Activated B cell treated with CpG ODN at 0.5 μM for 24 hours (primary cell): ENCODE measurements around the gene ECE2. TPM values are rescaled to one million over a fixed set of nuclear protein-coding genes. Genes with fewer than 3 reads are reported as not detected.

Experiments used
- ATAC-seq: fragments of 200-7000 bp; cut with Tn5 transposase; one replicate; pipeline ENCODE4 v1.10.0; 2021; ENCODE audit warnings: low read depth, mild to moderate bottlenecking, moderate library complexity
- CTCF ChIA-PET: fragments of 350-600 bp; sonication (Branson Sonifier 250); formaldehyde crosslinking; loops from one replicate; lab custom pipeline; 2021; ENCODE audit warnings: antibody characterized with exemption; lab: Charles Lee
- POLR2A ChIA-PET: fragments of 350-600 bp; sonication (Branson Sonifier 250); formaldehyde crosslinking; loops from one replicate; lab custom pipeline; 2021; ENCODE audit warnings: antibody characterized with exemption; lab: Charles Lee
- DNase-seq: peaks from one replicate; pipeline ENCODE4 v3.0.0; 2022
- H3K27ac Mint-ChIP-seq: one replicate; pipeline ENCODE4 v1.8.0; 2020; ENCODE audit warnings: mixed read lengths
- H3K27me3 Mint-ChIP-seq: one replicate; pipeline ENCODE4 v1.8.0; 2021; ENCODE audit warnings: mixed read lengths
- H3K36me3 Mint-ChIP-seq: one replicate; pipeline ENCODE4 v1.8.0; 2021; ENCODE audit warnings: low read depth, mixed read lengths
- H3K4me1 Mint-ChIP-seq: one replicate; pipeline ENCODE4 v1.8.0; 2021; ENCODE audit warnings: mixed read lengths
- H3K4me3 Mint-ChIP-seq: one replicate; pipeline ENCODE4 v1.8.0; 2020; ENCODE audit warnings: mild to moderate bottlenecking, mixed read lengths
- H3K9me3 Mint-ChIP-seq: one replicate; pipeline ENCODE4 v1.8.0; 2020; ENCODE audit warnings: mixed read lengths
- intact Hi-C: fragments of 100-400 bp; cut with micrococcal nuclease; formaldehyde crosslinking; loops from one replicate; pipeline ENCODE4 v1.15.1; 2024
- total RNA-seq: library from RNA; stranded (reverse); gene quantifications from 2 replicates; pipeline ENCODE4 v1.2.3, GENCODE V29; 2022
- TF ChIP-seq, protein P1 (sequence below): fragments of 200-600 bp; IDR thresholded peaks from one replicate; pipeline ENCODE4 v1.8.0; 2022; ENCODE audit warnings: antibody characterized with exemption, mild to moderate bottlenecking

ECE2 gene
- total RNA-seq, 1 donor from 2014 or later, result not detected

DNA sequence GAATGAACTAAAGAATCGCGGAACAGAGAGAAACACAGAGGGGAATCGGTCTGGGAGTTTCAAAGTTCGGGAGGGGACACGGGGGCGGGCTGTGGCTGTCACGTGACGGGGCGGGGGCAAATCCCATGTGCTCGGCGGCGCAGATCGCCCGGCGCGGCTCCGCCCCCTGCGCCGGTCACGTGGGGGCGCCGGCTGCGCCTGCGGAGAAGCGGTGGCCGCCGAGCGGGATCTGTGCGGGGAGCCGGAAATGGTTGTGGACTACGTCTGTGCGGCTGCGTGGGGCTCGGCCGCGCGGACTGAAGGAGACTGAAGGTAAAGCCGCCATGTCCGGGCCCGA is 38.5 kb downstream of the ECE2 start, which contains the start of gene EIF4G1:
Gene EIF4G1, plus strand, starts transcription at position 244 of the 337 bp plus-strand sequence. CDS start 1,191 bp downstream, outside the sequence.
- TF ChIP-seq, protein P1, sequence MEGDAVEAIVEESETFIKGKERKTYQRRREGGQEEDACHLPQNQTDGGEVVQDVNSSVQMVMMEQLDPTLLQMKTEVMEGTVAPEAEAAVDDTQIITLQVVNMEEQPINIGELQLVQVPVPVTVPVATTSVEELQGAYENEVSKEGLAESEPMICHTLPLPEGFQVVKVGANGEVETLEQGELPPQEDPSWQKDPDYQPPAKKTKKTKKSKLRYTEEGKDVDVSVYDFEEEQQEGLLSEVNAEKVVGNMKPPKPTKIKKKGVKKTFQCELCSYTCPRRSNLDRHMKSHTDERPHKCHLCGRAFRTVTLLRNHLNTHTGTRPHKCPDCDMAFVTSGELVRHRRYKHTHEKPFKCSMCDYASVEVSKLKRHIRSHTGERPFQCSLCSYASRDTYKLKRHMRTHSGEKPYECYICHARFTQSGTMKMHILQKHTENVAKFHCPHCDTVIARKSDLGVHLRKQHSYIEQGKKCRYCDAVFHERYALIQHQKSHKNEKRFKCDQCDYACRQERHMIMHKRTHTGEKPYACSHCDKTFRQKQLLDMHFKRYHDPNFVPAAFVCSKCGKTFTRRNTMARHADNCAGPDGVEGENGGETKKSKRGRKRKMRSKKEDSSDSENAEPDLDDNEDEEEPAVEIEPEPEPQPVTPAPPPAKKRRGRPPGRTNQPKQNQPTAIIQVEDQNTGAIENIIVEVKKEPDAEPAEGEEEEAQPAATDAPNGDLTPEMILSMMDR, result no peak
- Mint-ChIP-seq H3K27ac (peak within 1 kb of the TSS; percentile 88), H3K9me3 (no peaks in the 10 kb centered on the region), H3K4me1 (peaks cover 28% of the 10 kb centered on the region), H3K27me3 (no peaks in the 10 kb centered on the region), H3K4me3 (peak within 1 kb of the TSS; percentile 86), H3K36me3 (peaks cover 28% of the 10 kb centered on the region)
- ChIA-PET POLR2A (no interaction called here), CTCF (no interaction called here)
- peak; percentile 86 for ATAC-seq
- peak; percentile 92 for DNase-seq
- intact Hi-C loops, result loop anchor here (1.0 to 2.0 kb wide), 7 partner anchors 15 to 678 kb away; partner anchors contain the start of genes AP2M1, EEF1AKMT4, EIF2B5 and PSMD2

DNA sequence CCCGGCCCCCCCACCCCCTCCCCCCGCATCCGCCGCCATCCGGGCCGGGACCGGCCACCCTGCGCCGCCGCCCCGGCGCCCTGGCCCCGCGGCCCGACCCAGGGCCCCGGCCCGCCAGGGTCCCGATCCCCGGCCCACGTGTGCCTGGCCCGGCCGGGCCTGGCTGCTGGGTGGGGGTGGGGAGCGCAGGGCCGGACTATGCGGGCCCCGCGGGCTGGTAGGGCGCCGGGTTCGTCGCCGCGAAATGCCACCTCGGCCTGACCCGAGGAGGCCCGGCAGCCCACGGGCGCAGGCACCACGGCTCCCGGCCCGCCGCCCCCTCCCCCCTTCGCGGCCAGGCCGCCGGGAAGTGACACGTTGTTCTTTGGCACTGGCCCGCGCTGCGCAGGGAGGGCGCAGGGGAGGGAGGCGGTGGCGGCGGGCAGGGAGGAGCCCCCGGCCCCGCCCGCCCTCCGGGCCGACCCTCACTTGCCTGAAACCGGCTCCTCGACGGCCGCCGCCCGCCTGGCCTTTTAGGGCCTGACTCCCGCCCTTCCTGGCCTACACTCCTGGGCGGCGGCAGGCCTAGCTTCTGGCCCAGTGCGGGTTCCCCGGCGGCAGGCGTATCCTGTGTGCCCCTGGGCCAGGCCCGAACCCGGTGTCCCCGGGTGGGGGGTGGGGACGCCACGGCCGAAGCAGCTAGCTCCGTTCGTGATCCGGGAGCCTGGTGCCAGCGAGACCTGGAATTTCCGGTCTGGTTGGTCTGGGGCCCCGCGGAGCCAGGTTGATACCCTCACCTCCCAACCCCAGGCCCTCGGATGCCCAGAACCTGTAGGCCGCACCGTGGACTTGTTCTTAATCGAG is 39.1 kb downstream of the ECE2 start:
- H3K9me3 Mint-ChIP-seq, result no peaks in the 10 kb centered on the region
- DNase-seq (peak; percentile 63), ATAC-seq (peak; percentile 47)
- POLR2A ChIA-PET, result interaction anchor here (0.6 to 1.1 kb wide), 7 partner anchors 9 to 943 kb away, joined by 3 read pairs; no protein-coding TSS in a partner anchor
- H3K27ac Mint-ChIP-seq, result peak overlapping the region; percentile 88
- CTCF ChIA-PET, result no interaction called here
- H3K4me3 Mint-ChIP-seq, result peak overlapping the region; percentile 86
- TF ChIP-seq, protein P1, result no peak
- no peaks in the 10 kb centered on the region for H3K27me3 Mint-ChIP-seq
- peaks cover 28% of the 10 kb centered on the region for H3K4me1 Mint-ChIP-seq
- intact Hi-C loops, result loop anchor here (1.0 to 2.0 kb wide), 8 partner anchors 16 to 678 kb away; partner anchors contain the start of genes AP2M1, EEF1AKMT4, EIF2B5 and PSMD2
- H3K36me3 Mint-ChIP-seq, result peaks cover 31% of the 10 kb centered on the region

GRCh38 chr3:184315543-184315867 is 39.7 kb downstream of the ECE2 start:
- intact Hi-C loops, result loop anchor here (1.0 to 2.0 kb wide), 3 partner anchors 20 to 679 kb away; partner anchors contain the start of gene EIF2B5
- peak; percentile 2 for ATAC-seq

DNA sequence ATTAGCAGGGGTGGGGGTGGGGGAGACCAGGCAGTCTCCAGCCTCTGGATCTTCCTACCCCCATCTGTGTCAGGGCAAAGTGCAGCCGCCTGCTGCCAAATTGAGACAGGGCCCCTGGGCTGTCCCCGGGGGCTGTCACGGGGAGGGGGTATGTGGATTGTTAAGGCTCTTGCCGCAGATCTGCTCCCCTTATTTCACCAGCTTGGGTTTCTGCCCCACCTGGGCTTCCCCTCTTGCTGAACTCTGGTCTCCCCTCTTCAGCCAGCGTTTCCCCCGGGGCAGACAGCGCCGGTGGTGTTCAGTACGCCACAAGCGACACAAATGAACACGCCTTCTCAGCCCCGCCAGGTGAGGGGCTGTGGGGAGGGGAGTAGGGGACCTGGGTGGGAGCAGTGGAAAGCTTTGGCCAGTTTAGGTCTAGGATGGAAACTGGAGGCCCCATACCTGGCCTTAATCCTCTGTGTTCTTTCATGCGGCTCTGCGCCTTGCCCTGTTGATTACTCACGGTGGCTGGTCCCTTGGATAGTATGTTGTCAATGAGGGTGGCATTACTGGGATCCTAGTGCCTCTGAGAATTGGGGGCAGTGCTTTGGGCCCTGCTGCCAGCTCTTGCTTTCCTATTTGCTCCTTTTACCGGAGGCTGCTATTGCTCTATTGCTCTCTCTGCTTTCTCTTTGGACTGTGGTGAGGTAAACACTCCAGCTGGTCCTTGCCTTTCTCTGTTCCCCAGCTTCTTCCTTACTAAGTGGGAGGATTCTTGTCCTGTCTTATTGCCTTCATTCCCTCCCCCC is 40.2 kb downstream of the ECE2 start:
- ChIA-PET POLR2A (interaction anchor here (0.7 to 1.4 kb wide), 7 partner anchors 10 to 46 kb away, joined by 3 to 5 read pairs (median 3); no protein-coding TSS in a partner anchor), CTCF (interaction anchor here (1.4 kb wide), 1 partner anchor 27 kb away, joined by 3 read pairs; no protein-coding TSS in a partner anchor)
- TF ChIP-seq, protein P1, result no peak
- intact Hi-C loops, result loop anchor here (1.0 to 2.0 kb wide), 3 partner anchors 19 to 679 kb away; partner anchors contain the start of gene EIF2B5
- DNase-seq (no peak), ATAC-seq (no peak)
- H3K27ac Mint-ChIP-seq, result peak overlapping the region; percentile 78
- no peaks in the 10 kb centered on the region for H3K27me3 Mint-ChIP-seq
- H3K4me3 Mint-ChIP-seq, result peak overlapping the region; percentile 86
- H3K9me3 Mint-ChIP-seq, result no peaks in the 10 kb centered on the region
- H3K4me1 Mint-ChIP-seq, result peaks cover 28% of the 10 kb centered on the region
- H3K36me3 Mint-ChIP-seq, result peaks cover 39% of the 10 kb centered on the region

More at GRCh38 chr3:184315543-184315867, 39.7 kb downstream of the ECE2 start:
- Mint-ChIP-seq H3K36me3 (peaks cover 33% of the 10 kb centered on the region), H3K27me3 (no peaks in the 10 kb centered on the region), H3K9me3 (no peaks in the 10 kb centered on the region), H3K27ac (peak overlapping the region; percentile 88), H3K4me3 (peak overlapping the region; percentile 86), H3K4me1 (peaks cover 28% of the 10 kb centered on the region)
- TF ChIP-seq, protein P1, result no peak
- POLR2A ChIA-PET, result interaction anchor here (0.7 to 1.1 kb wide), 6 partner anchors 10 to 45 kb away, joined by 3 read pairs; no protein-coding TSS in a partner anchor
- CTCF ChIA-PET, result interaction anchor here (1.4 kb wide), 1 partner anchor 27 kb away, joined by 3 read pairs; no protein-coding TSS in a partner anchor
- no peak for DNase-seq
